PC-9 (cell line): Measurements from ENCODE around the gene PEX14.

Source experiments
- EZH2 ChIP-seq: fragments of 200-600 bp; sonication (generic); IDR thresholded peaks from 2 replicates; pipeline ENCODE4 v1.8.0; 2017; ENCODE audit warnings: antibody characterized with exemption, low read depth
- TF ChIP-seq, protein P1 (sequence below): fragments of 200-600 bp; sonication (generic); conservative IDR thresholded peaks from 2 replicates; pipeline ENCODE4 v1.6.1; 2017; ENCODE audit warnings: mixed run types, antibody characterized with exemption, mild to moderate bottlenecking, moderate library complexity

- TF ChIP-seq, protein P1, sequence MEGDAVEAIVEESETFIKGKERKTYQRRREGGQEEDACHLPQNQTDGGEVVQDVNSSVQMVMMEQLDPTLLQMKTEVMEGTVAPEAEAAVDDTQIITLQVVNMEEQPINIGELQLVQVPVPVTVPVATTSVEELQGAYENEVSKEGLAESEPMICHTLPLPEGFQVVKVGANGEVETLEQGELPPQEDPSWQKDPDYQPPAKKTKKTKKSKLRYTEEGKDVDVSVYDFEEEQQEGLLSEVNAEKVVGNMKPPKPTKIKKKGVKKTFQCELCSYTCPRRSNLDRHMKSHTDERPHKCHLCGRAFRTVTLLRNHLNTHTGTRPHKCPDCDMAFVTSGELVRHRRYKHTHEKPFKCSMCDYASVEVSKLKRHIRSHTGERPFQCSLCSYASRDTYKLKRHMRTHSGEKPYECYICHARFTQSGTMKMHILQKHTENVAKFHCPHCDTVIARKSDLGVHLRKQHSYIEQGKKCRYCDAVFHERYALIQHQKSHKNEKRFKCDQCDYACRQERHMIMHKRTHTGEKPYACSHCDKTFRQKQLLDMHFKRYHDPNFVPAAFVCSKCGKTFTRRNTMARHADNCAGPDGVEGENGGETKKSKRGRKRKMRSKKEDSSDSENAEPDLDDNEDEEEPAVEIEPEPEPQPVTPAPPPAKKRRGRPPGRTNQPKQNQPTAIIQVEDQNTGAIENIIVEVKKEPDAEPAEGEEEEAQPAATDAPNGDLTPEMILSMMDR, result no peak
- no peak for TF ChIP-seq EZH2
Observed at GRCh38 chr1:10615932-10616671, 141.4 kb downstream of the PEX14 start.
